ENCODE data around the gene FNDC1.

Gene FNDC1

GRCh38 chr6:159305804-159306537 is 136.8 kb downstream of the FNDC1 start:
- no peak for DNase-seq (ENCODE audit: low read depth, low spot score)

DNA sequence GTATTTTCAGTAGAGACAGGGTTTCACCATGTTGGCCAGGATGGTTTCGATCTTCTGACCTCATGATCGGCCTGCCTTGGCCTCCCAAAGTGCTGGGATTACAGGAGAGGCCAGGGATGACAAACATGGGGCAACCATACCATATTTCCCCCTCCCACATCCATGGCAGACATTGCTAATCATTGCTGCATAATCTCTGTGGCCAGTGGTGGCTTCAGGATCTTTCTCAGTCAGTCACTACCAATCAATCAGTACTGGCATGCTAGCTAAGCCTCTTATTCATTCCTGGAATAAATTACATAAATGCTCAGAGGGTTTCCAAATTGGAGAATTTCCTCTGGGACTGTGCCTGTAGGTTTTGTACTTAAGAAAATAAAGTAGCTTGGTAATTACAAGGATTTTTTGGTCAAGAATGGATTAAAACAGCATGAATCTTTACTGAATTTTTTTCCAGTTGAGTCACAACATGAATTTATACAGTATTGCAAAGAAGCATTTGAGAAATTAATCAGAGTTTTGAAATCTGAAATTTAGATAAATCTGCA is 138.1 kb downstream of the FNDC1 start:
- no peak for DNase-seq (ENCODE audit: low read depth, low spot score)

DNA sequence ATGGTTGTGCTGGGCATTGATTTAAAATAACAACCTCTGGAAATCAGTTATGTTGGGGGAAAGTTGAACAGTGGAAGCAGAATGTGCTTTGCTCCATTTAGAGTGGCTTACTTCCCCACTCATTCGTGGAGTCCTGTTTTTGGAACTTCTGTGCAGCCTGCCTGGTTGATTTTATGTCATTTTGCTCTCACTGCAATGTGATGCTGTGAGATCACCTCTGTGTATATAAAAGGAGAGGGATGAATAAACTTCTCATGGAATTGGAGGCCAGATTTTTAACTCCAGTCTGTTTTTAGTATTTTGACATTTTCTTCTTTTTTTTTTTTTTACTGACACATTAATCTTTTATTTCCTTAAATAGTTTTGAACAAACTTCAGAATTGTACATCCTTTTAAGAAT is 139.0 kb downstream of the FNDC1 start:
- DNase-seq (ENCODE audit: low read depth, low spot score): no peak

GRCh38 chr6:159309723-159310122 is 140.5 kb downstream of the FNDC1 start:
- no peak for DNase-seq (ENCODE audit: low read depth, low spot score)

DNA sequence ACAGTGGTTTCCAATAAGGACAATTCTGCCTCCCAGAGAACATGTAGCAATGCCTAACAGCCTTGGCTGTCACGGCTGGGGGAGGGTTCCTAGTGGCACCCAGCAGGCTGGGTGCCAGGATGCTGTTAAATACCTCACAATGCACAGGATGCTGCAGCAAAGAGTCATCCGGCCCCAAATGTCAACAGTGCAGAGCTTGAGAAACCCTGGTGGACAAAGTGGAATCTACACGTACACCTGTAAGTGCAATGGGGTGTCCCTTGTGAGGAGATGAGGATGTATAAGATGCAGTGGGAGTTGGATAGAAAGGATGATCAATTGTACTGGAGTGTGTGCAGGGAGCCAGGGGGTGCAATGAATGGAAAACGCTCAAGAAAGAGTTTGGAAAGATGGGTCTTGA is 142.4 kb downstream of the FNDC1 start:
- DNase-seq (ENCODE audit: low read depth, low spot score): no peak

- DNase-seq (ENCODE audit: low read depth, low spot score): no peak
Observed at GRCh38 chr6:159312206-159312605, 143.0 kb downstream of the FNDC1 start.

- DNase-seq (ENCODE audit: low read depth, low spot score): no peak
Observed at GRCh38 chr6:159313018-159313417, 143.8 kb downstream of the FNDC1 start.

DNA sequence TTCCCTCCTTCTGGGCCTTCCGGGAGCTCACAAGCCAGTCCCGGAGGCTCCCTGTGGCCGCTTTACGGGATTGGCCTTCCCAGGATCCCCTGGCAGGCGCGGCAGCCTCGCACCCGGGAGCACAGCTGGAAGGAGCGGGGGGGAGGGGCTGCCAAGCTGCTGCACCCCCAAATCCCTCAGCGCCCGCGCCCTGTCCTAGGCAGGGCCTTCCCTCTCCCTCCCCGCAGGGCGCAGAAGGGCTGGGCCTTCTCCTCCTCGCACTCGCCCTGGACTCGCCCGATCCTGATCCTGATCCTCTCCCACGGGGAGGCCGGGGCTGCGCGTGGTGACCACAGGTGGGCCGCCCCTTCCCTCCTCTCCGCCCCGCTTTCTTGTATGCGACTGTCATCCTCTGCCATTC is 146.4 kb downstream of the FNDC1 start:
- DNase-seq (ENCODE audit: low read depth, low spot score): no peak

DNA sequence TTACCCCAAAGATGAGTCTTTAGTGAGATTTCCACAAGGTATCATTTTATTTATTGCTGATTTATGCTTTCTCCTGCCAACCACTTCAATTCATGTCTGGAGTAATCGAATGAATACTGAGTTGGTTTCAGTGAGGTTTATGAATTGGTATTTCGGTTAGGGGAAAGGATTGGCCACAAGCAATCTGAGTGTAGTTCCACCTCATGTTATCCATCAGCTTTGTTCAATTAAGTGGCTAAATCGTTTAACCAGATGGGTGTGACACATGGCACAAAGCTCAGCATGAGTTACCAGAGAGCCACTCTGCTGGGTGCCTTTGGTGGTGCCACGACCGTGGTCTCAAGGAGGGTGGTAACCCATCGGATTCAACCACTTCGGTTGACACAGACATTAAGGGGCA is 148.2 kb downstream of the FNDC1 start:
- DNase-seq (ENCODE audit: low read depth, low spot score): no peak

DNA sequence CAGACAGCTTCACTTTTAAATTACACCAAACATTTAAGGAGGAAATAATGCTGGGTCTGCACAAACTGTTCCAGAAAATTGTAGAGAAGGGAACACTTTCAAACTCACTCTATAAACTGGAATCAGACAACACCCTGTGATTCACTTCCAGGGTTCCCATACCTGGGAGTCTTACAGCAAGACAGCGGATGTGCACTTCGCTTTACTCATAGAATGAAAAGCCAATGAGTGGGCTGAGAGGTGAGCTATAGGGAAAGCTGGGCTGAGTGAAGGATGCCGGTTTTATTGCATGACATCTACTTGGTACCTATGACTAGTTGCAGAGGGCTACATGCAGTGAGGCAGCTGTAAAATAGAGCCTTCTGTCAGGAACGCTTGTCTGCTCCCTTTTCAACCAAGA is 152.1 kb downstream of the FNDC1 start:
- DNase-seq (ENCODE audit: low read depth, low spot score): no peak
